Measurements from ENCODE around the gene GOLGA5.
"Not testable (repeated sequence)": the region's sequence is repeated elsewhere in the genome, so short reads cannot be mapped to it uniquely, and the experiment has no call there.

Gene GOLGA5

GRCh38 chr14:92820536-92820840, 26.4 kb downstream of the GOLGA5 start:
- DNase-seq (ENCODE audit: low read depth, low spot score) = not testable (repeated sequence)

- DNase-seq (ENCODE audit: low read depth, low spot score) = no peak
Measured at GRCh38 chr14:92830902-92831301, 36.8 kb downstream of the GOLGA5 start.

DNA sequence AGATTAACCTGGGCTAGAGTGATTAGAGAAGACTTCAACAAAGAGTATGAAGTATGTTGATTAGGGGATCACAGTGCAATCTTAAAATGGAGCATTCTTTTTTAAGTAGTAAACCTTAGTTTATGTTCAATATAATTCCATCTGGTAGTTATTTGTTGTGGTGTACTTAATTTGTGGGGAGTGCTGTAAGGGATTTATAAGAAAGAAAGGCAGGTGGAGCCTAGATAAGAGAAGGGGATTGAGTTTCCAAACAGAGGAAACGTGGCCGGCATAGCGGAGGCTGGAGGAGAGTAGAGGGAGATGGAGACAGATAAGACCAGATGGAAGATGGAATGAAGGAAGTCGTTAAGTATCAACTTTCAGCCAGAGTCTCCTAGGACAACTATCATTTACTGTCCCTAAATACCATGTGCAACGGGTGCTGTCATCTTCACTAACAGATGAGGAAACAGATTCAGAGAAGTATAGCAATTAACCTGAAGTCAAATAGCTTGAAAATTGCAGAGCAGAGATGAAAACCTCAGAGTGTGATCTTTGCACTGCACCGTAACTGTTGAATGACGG, 38.1 kb downstream of the GOLGA5 start:
- no peak for DNase-seq (ENCODE audit: low read depth, low spot score)

GRCh38 chr14:92841930-92842329, 47.8 kb downstream of the GOLGA5 start:
- DNase-seq (ENCODE audit: low read depth, low spot score) = no peak

- DNase-seq (ENCODE audit: low read depth, low spot score) = no peak
Measured at GRCh38 chr14:92844204-92844603, 50.1 kb downstream of the GOLGA5 start.

GRCh38 chr14:92846162-92846897, 52.2 kb downstream of the GOLGA5 start:
- no peak for DNase-seq (ENCODE audit: low read depth, low spot score)

DNA sequence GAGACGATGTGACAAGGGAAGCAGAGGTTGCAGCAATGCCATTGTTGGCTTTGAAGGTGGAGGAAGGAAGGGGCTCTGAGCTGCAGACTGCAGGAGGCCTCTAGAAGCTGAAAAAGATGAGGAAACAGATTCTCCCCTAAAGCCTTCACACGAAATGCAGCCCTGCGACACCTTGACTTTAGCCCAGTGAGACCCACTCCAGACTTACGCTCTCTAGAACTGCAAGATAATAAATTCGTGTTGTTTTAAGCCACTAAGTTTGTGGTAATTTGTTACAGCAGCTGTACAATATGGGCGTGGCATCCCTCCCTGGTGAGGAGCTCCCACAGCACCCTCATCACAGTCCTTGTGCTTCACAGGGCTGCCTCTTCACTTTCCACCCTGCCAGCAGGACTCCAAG, 53.2 kb downstream of the GOLGA5 start:
- no peak for DNase-seq (ENCODE audit: low read depth, low spot score)

- no peak for DNase-seq (ENCODE audit: low read depth, low spot score)
Measured at GRCh38 chr14:92847749-92848148, 53.6 kb downstream of the GOLGA5 start.

DNA sequence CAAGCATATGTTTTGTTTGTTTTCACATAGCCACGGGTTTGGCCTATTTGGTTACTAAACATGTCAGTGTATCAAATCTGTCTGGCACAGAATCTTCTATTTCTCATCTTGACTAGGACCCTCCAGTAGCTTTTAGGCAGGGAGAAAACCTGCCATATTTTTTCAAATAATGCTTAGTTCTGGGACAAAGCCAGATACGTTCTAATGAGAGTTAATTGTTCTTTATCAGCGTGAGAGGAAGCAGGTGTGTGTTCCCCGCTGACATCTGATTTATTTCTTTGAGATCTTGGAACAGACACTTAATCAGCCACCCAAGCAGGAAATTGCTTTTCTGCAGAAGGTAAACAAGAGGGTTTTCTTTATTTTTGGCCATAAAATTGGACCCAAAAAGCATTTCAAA, 54.8 kb downstream of the GOLGA5 start:
- DNase-seq (ENCODE audit: low read depth, low spot score) = no peak

GRCh38 chr14:92850492-92850891, 56.4 kb downstream of the GOLGA5 start:
- DNase-seq (ENCODE audit: low read depth, low spot score) = no peak

GRCh38 chr14:92853136-92853535, 59.0 kb downstream of the GOLGA5 start:
- DNase-seq (ENCODE audit: low read depth, low spot score) = not testable (repeated sequence)

DNA sequence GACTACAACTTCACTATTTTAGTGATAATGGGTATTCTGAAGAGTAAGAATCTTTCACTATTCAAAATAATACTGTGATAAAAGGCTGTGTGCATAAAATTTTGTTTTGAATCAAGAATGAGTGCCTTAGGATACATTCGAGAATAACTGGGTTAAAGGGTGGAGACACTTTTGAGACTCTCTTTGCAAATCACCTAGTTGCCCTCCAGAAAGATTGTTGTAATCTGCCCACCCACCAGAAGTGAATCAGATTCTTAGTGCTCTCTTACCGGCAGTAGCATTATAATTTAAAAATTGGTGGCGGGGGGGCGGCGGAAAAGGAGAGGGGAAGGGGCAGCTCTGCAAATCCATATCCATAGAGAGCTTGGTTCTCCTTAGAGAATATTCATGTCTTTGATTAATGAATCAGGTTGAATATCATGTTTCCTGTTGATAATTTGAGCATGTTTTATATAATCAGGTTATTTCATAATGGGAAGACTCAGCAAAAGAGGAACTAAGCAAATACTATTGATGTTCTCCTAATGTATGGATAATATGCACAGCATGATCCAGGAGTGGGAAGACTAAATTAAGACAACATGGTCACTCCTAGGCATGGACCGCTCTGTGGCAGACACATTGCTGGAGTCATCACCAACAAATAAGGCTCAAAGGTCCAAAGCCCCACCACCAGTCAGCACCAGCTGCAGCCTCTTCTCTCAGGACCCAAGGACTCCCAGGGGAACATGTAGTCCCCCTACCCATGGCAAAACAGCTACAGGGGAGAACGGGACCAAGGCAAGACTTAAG, 66.1 kb downstream of the GOLGA5 start:
- no peak for DNase-seq (ENCODE audit: low read depth, low spot score)

DNA sequence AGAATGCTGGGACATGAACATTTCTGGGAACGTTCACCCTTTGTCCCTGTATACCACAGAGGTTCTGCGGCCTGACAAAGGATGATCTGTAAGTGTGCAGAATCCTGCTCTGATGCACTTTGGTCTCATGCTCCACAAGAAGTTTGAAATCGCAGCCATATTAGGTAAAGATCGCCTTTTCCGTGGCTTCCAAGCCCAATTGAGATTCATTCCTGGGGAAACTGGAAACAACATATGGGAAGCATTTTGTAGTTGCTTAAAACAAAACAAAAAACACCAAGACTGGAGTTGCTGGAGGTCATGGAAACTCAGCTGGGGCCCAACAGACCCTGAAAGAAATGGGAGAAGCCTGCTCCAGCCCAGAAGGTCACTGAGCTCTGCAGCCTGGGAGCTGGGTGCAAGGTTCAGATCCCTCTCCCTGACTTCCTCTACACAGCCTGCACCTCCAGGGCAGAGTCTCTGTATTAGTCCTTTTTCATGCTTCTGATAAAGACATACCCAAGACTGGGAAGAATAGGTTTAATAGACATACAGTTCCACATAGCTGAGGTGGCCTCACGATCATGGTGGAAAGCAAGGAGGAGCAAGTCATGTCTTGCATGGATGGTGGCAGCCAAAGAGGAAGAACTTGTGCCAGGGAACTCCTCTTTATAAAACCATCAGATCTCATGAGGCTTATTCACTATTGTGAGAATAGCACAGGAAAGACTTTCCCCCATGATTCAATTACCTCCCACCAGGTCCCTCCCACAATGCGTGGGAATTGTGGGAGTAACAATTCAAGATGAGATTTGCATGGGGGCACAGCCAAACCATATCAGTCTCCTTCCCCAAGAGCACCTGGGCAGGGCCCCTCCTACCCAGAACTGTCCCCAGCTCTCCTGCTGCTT, 68.0 kb downstream of the GOLGA5 start:
- no peak for DNase-seq (ENCODE audit: low read depth, low spot score)

GRCh38 chr14:92863286-92864080, 69.4 kb downstream of the GOLGA5 start:
- no peak for DNase-seq (ENCODE audit: low read depth, low spot score)

- no peak for DNase-seq (ENCODE audit: low read depth, low spot score)
Measured at GRCh38 chr14:92865674-92866073, 71.6 kb downstream of the GOLGA5 start.

DNA sequence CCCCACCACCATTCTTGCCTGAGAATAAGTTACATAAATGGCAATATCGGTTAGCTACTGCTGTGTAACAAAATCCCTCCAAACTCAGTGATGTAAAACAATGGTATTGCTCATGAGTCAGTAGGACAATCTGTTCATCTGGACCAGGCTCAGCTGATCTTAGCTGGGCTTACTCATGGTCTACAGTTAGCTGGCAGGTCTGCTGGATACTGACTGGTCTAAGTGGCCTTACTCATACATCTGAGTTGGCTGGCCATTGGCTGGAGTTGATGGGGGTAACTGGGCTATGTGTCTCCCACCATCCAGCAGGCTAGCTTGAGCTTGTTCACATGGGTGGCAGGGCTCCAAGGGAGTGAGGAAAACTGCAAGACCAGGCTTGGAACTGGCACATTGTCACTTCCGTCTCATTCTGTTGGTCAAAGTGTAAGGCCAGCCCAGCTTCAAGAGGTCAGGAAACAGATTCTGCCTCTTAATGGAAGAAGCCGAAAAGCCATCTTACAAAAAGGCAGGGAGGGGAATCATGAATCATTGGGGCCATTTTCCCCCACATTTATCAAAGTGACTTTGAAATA, 72.2 kb downstream of the GOLGA5 start:
- no peak for DNase-seq (ENCODE audit: low read depth, low spot score)

DNA sequence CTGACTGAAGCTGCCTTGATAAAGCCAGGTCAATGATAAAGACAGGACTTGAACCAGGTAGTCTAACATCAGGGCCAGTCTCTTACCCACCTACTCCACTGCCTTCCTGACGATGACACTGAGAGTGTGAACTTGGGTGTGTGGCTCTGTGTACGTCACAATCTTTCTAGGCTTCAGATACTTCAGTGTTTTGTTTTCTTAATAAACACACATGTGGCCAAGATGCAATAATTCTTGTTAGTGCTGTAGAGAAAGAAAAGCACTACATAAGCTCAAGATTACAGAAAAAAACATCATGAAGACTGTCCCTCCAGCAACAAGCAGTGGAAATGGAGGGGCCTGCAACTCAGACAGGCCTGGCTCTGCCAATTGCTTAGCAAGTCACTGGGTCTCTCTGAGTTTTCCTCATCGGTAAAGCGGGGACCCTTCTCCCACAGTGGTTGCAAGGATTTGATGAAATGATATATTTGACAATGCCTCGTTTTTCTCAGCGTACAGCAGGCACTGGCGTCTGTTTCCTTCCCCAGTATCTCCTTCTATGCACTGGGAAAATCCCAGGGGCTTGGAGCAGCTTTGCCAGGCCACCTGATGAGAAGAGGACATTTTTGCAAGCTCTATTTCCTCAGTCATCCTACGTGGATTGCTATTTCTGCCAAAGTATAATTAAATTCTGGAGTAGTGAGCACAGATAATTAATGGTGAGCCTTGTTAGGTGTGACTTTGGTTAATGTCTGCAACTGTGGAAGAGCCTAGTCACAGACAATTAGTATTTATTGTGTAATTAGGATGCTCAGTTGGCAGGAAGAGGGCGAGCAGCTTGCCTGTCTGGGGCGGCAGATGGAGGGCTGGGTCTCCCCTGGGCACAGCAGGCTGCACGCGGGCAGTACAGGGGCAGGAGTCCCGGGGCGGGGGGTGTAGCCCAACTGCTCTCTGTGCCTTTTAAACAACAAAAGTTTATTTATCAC, 73.1 kb downstream of the GOLGA5 start:
- no peak for DNase-seq (ENCODE audit: low read depth, low spot score)

DNA sequence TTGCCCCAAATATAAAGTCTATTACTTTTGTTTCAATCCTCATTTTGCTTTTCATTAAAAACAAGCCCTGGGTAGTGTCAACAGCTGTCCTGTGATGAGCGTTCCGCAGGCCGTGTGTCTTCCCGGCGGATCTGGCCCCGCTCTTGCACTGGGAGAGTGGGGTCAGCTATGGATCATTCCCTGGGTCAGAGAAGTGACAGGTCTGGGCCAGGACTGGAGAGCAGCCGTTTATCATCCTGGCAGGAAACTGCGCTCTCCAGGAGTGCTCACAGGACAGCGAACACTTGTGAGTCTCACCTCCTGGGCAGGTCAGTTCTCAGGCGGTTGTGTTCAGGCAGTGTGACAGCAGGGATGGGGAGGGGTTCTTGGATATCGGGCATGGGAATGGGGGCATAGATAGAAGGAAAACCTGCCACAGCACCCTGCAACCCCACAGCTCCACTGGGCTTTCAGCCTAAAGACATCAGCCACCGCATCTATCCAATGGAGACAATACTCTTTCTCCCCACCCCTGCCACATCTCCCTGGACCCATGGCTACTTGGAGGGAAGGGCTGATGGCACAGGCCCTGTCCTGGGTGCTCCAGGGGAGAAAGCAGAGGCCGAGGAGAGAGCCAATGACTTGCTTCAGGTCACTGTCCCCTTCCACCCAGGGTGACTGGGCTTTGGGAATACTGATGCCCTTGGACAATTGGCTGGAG, 81.0 kb downstream of the GOLGA5 start:
- DNase-seq (ENCODE audit: low read depth, low spot score) = no peak

Measured in brain pericyte (primary cell).